ENCODE results near the gene HNMT.

The HNMT gene

GRCh38 chr2:137997733-137998132, 33.5 kb downstream of the HNMT start:
- H3K4me3 ChIP-seq (ENCODE audit: low read depth, low read length) = no peak overlapping the region
- no peak for DNase-seq (ENCODE audit: low read depth)
- no peak for TF ChIP-seq CTCF (IDR thresholded peaks at IDR 0.05; ENCODE audit: low read depth, low read length, missing control alignments)

GRCh38 chr2:137998503-137998902, 34.2 kb downstream of the HNMT start:
- H3K4me3 ChIP-seq (ENCODE audit: low read depth, low read length) = no peak overlapping the region
- TF ChIP-seq CTCF (IDR thresholded peaks at IDR 0.05; ENCODE audit: low read depth, low read length, missing control alignments) = no peak
- DNase-seq (ENCODE audit: low read depth) = no peak

- DNase-seq (ENCODE audit: low read depth) = no peak
- TF ChIP-seq CTCF (IDR thresholded peaks at IDR 0.05; ENCODE audit: low read depth, low read length, missing control alignments) = no peak
These were observed 35.0 kb downstream of the HNMT start for GRCh38 chr2:137999273-137999672.

GRCh38 chr2:138000009-138000408, 35.7 kb downstream of the HNMT start:
- DNase-seq (ENCODE audit: low read depth) = no peak
- TF ChIP-seq CTCF (IDR thresholded peaks at IDR 0.05; ENCODE audit: low read depth, low read length, missing control alignments) = no peak
- H3K4me3 ChIP-seq (ENCODE audit: low read depth, low read length) = no peak overlapping the region

More at GRCh38 chr2:137999273-137999672, 35.0 kb downstream of the HNMT start:
- no peak overlapping the region for H3K4me3 ChIP-seq (ENCODE audit: low read depth, low read length)

GRCh38 chr2:138000796-138001195, 36.5 kb downstream of the HNMT start:
- no peak overlapping the region for H3K4me3 ChIP-seq (ENCODE audit: low read depth, low read length)
- TF ChIP-seq CTCF (IDR thresholded peaks at IDR 0.05; ENCODE audit: low read depth, low read length, missing control alignments) = no peak
- no peak for DNase-seq (ENCODE audit: low read depth)

GRCh38 chr2:138003411-138003810, 39.1 kb downstream of the HNMT start:
- TF ChIP-seq CTCF (IDR thresholded peaks at IDR 0.05; ENCODE audit: low read depth, low read length, missing control alignments) = no peak
- no peak for DNase-seq (ENCODE audit: low read depth)
- H3K4me3 ChIP-seq (ENCODE audit: low read depth, low read length) = no peak overlapping the region

GRCh38 chr2:138007431-138007830, 43.2 kb downstream of the HNMT start:
- no peak for DNase-seq (ENCODE audit: low read depth)
- no peak for TF ChIP-seq CTCF (IDR thresholded peaks at IDR 0.05; ENCODE audit: low read depth, low read length, missing control alignments)
- no peak overlapping the region for H3K4me3 ChIP-seq (ENCODE audit: low read depth, low read length)
